Chondrocyte (in vitro differentiated cells): Measurements from ENCODE around the gene TMPRSS9. TPM values are rescaled to one million over a fixed set of nuclear protein-coding genes. Genes with fewer than 3 reads are reported as not detected.

Experiments used
- DNase-seq: peaks from one replicate; pipeline ENCODE4 v3.0.0; 2021; ENCODE audit warnings: mixed read lengths, low spot score
- H3K27ac Mint-ChIP-seq: one replicate; pipeline ENCODE4 v1.8.0; 2021; ENCODE audit warnings: mild to moderate bottlenecking, moderate library complexity, mixed read lengths; ENCODE audit not compliant: unreplicated experiment
- H3K27me3 Mint-ChIP-seq: 2 replicates; pipeline ENCODE4 v1.8.0; 2021; ENCODE audit warnings: low read depth, mixed read lengths
- H3K36me3 Mint-ChIP-seq: 2 replicates; pipeline ENCODE4 v1.8.0; 2021; ENCODE audit warnings: low read depth, mixed read lengths
- H3K4me1 Mint-ChIP-seq: 2 replicates; pipeline ENCODE4 v1.8.0; 2021; ENCODE audit warnings: low read depth, mild to moderate bottlenecking, mixed read lengths
- H3K4me3 Mint-ChIP-seq: one replicate; pipeline ENCODE4 v1.8.0; 2021; ENCODE audit warnings: mild to moderate bottlenecking, moderate library complexity, mixed read lengths; ENCODE audit not compliant: unreplicated experiment
- H3K9me3 Mint-ChIP-seq: 2 replicates; pipeline ENCODE4 v1.8.0; 2021; ENCODE audit warnings: low read depth, mixed read lengths
- total RNA-seq: library from RNA; stranded (reverse); gene quantifications from 3 replicates; pipeline ENCODE4 v1.2.1, GENCODE V29; 2021
- TF ChIP-seq, protein P1 (sequence below): fragments of 200-600 bp; sonication (generic); IDR thresholded peaks from 2 replicates; pipeline ENCODE4 v1.5.0; 2021; ENCODE audit warnings: antibody characterized with exemption, mild to moderate bottlenecking, moderate library complexity

Gene TMPRSS9
- total RNA-seq, 1 donor from 2014 or later = 0.15 TPM

GRCh38 chr19:2436384-2436783 lies 76.3 kb downstream of the TMPRSS9 start:
- H3K4me1 Mint-ChIP-seq = no peaks in the 10 kb centered on the region

GRCh38 chr19:2436926-2437325 lies 76.9 kb downstream of the TMPRSS9 start:
- Mint-ChIP-seq H3K27ac (no peak overlapping the region), H3K4me3 (no peak overlapping the region), H3K36me3 (peaks cover 6% of the 10 kb centered on the region), H3K9me3 (no peaks in the 10 kb centered on the region), H3K4me1 (no peaks in the 10 kb centered on the region), H3K27me3 (no peaks in the 10 kb centered on the region)
- TF ChIP-seq, protein P1, sequence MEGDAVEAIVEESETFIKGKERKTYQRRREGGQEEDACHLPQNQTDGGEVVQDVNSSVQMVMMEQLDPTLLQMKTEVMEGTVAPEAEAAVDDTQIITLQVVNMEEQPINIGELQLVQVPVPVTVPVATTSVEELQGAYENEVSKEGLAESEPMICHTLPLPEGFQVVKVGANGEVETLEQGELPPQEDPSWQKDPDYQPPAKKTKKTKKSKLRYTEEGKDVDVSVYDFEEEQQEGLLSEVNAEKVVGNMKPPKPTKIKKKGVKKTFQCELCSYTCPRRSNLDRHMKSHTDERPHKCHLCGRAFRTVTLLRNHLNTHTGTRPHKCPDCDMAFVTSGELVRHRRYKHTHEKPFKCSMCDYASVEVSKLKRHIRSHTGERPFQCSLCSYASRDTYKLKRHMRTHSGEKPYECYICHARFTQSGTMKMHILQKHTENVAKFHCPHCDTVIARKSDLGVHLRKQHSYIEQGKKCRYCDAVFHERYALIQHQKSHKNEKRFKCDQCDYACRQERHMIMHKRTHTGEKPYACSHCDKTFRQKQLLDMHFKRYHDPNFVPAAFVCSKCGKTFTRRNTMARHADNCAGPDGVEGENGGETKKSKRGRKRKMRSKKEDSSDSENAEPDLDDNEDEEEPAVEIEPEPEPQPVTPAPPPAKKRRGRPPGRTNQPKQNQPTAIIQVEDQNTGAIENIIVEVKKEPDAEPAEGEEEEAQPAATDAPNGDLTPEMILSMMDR = no peak
- DNase-seq = no peak

More at GRCh38 chr19:2436384-2436783, 76.3 kb downstream of the TMPRSS9 start:
- TF ChIP-seq, protein P1 = no peak
- Mint-ChIP-seq H3K27me3 (no peaks in the 10 kb centered on the region), H3K9me3 (no peaks in the 10 kb centered on the region), H3K4me3 (no peak overlapping the region), H3K27ac (no peak overlapping the region), H3K36me3 (peaks cover 6% of the 10 kb centered on the region)
- no peak for DNase-seq

- Mint-ChIP-seq H3K27me3 (no peaks in the 10 kb centered on the region), H3K36me3 (peaks cover 6% of the 10 kb centered on the region), H3K4me1 (no peaks in the 10 kb centered on the region), H3K9me3 (no peaks in the 10 kb centered on the region), H3K27ac (peak overlapping the region; percentile 57), H3K4me3 (no peak overlapping the region)
- TF ChIP-seq, protein P1 = no peak
- no peak for DNase-seq
These were observed 78.1 kb downstream of the TMPRSS9 start for GRCh38 chr19:2438178-2438577.

DNA sequence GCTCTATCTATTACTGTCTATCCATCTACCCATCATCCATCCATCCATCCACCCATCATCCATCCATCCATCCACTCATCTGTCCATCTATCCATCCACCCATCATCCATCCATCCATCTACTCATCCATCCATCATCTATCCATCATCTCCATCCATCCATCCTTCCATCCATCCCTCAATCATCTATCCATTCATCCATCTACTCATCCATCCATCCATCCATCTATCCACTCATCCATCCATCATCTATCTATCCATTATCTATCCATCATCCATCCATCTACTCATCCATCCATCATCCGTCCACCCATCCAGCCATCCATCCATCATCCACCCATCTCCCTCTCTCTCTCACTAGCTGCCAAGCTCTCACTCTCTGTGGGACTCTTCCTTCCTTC lies 80.5 kb downstream of the TMPRSS9 start:
- H3K27me3 Mint-ChIP-seq = no peaks in the 10 kb centered on the region
- H3K4me1 Mint-ChIP-seq = no peaks in the 10 kb centered on the region
- TF ChIP-seq, protein P1 = no peak
- no peak overlapping the region for H3K4me3 Mint-ChIP-seq
- no peaks in the 10 kb centered on the region for H3K9me3 Mint-ChIP-seq
- no peak for DNase-seq
- peaks cover 4% of the 10 kb centered on the region for H3K36me3 Mint-ChIP-seq
- H3K27ac Mint-ChIP-seq = no peak overlapping the region

- Mint-ChIP-seq H3K4me3 (no peak overlapping the region), H3K36me3 (peaks cover 4% of the 10 kb centered on the region), H3K4me1 (no peaks in the 10 kb centered on the region), H3K9me3 (no peaks in the 10 kb centered on the region), H3K27me3 (no peaks in the 10 kb centered on the region), H3K27ac (no peak overlapping the region)
- TF ChIP-seq, protein P1 = no peak
- DNase-seq = no peak
These were observed 81.2 kb downstream of the TMPRSS9 start for GRCh38 chr19:2441096-2441752.
